Osteoblast (primary cell): ENCODE data around the gene IL18BP. TPM values are rescaled to one million over a fixed set of nuclear protein-coding genes. Genes with fewer than 3 reads are reported as not detected.
A peak's percentile ranks its signal among the peaks of the same experiment; 100 is the strongest.

Experiments used
- DNase-seq: peaks from one replicate; pipeline ENCODE4 v3.0.0; 2011; ENCODE audit warnings: low spot score, mixed read lengths; ENCODE audit not compliant: insufficient read length; ENCODE audit errors: missing footprints
- H2AFZ ChIP-seq: 2 replicates; pipeline ENCODE4 v1.6.0; 2011; ENCODE audit warnings: mild to moderate bottlenecking, low read length
- H3K27ac ChIP-seq: 2 replicates; pipeline ENCODE4 v1.5.1; 2011; ENCODE audit warnings: mild to moderate bottlenecking, low read depth, low read length, moderate library complexity
- H3K27me3 ChIP-seq: 2 replicates; pipeline ENCODE4 v1.6.0; 2012; ENCODE audit warnings: mild to moderate bottlenecking, control low read depth, inconsistent platforms, low read length, moderate library complexity; ENCODE audit not compliant: insufficient read depth
- H3K36me3 ChIP-seq: 2 replicates; pipeline ENCODE4 v1.5.1; 2011; ENCODE audit warnings: mild to moderate bottlenecking, low read length, control low read depth, moderate library complexity; ENCODE audit not compliant: insufficient read depth
- H3K4me1 ChIP-seq: 2 replicates; pipeline ENCODE4 v1.5.1; 2011; ENCODE audit warnings: mild to moderate bottlenecking, low read length, control low read depth, moderate library complexity; ENCODE audit not compliant: insufficient read depth
- H3K4me2 ChIP-seq: 2 replicates; pipeline ENCODE4 v1.6.0; 2011; ENCODE audit warnings: mild to moderate bottlenecking, low read length; ENCODE audit not compliant: insufficient read depth
- H3K4me3 ChIP-seq: fragments of 200-600 bp; sonication (generic); 3 replicates; pipeline ENCODE4 v1.5.1; 2012; ENCODE audit warnings: mild to moderate bottlenecking, low read length, inconsistent platforms; ENCODE audit not compliant: insufficient read depth
- H3K79me2 ChIP-seq: 2 replicates; pipeline ENCODE4 v1.6.0; 2012; ENCODE audit warnings: mild to moderate bottlenecking, low read length, control low read depth, inconsistent platforms; ENCODE audit not compliant: insufficient read depth
- H3K9me3 ChIP-seq: 2 replicates; pipeline ENCODE4 v1.5.1; 2011; ENCODE audit warnings: low read depth, low read length, control low read depth
- H4K20me1 ChIP-seq: 2 replicates; pipeline ENCODE4 v1.6.0; 2012; ENCODE audit warnings: mild to moderate bottlenecking, low read length, control low read depth; ENCODE audit not compliant: insufficient read depth
- total RNA-seq: library from RNA; depleted of rRNA; stranded (reverse); fragments of >200 nt; gene quantifications from 2 replicates; pipeline ENCODE4 v1.2.3, GENCODE V29; 2012
- TF ChIP-seq, protein P1 (sequence below): IDR thresholded peaks from 2 replicates; pipeline ENCODE4 v1.5.1; 2011; ENCODE audit warnings: mild to moderate bottlenecking, low read depth, low read length, moderate library complexity; ENCODE audit errors: extremely low read depth

IL18BP gene
- total RNA-seq, 1 donor: 4.0 TPM

DNA sequence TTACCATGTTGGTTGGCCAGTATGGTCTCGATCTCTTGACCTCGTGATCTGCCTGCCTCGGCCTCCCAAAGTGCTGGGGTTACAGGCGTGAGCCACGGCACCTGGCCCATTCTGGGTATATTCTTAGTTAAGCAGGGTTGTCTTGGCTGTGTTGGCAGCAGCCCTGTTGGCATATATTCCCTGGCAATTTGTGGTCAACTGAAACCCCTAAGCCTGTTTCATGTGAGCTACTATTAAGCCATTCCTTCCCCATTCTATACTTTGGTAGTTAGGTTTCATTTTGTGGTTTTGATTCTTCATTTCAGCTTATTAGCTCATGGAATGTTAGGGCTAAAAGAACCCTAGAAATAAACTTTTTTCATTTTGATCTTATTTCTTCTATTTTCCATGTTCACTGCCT lies 22.2 kb upstream of the IL18BP start:
- peaks cover 31% of the 10 kb centered on the region for H4K20me1 ChIP-seq
- H3K9me3 ChIP-seq: no peaks in the 10 kb centered on the region
- no peak overlapping the region for H2AFZ ChIP-seq

DNA sequence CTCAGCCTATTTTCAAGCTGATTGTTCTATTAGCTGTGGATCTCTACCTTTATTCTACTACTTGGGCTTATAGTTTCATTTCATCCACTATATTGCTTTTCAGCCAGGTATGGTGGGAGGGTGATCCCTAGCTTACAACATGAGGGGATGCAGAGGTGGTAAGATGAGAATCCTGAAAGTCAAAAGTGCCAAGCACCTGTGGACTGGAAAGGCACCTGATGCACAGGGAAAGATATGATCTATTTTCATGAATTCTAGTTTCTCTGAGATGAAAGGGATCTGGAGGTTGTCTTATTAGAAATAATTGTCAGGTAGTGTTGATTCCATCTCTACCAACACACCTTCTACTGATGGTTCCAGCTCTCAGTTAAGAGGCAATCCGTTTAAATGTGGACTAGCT lies 21.6 kb upstream of the IL18BP start:
- TF ChIP-seq, protein P1, sequence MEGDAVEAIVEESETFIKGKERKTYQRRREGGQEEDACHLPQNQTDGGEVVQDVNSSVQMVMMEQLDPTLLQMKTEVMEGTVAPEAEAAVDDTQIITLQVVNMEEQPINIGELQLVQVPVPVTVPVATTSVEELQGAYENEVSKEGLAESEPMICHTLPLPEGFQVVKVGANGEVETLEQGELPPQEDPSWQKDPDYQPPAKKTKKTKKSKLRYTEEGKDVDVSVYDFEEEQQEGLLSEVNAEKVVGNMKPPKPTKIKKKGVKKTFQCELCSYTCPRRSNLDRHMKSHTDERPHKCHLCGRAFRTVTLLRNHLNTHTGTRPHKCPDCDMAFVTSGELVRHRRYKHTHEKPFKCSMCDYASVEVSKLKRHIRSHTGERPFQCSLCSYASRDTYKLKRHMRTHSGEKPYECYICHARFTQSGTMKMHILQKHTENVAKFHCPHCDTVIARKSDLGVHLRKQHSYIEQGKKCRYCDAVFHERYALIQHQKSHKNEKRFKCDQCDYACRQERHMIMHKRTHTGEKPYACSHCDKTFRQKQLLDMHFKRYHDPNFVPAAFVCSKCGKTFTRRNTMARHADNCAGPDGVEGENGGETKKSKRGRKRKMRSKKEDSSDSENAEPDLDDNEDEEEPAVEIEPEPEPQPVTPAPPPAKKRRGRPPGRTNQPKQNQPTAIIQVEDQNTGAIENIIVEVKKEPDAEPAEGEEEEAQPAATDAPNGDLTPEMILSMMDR: no peak

More for the DNA sequence above, 22.2 kb upstream of the IL18BP start:
- Histone ChIP-seq H3K79me2 (peaks cover 17% of the 10 kb centered on the region), H3K4me2 (no peak overlapping the region), H3K27ac (no peak overlapping the region), H3K36me3 (peaks cover 12% of the 10 kb centered on the region), H3K27me3 (no peaks in the 10 kb centered on the region), H3K4me3 (no peak overlapping the region), H3K4me1 (no peaks in the 10 kb centered on the region)
- TF ChIP-seq, protein P1: no peak
- no peak for DNase-seq

DNA sequence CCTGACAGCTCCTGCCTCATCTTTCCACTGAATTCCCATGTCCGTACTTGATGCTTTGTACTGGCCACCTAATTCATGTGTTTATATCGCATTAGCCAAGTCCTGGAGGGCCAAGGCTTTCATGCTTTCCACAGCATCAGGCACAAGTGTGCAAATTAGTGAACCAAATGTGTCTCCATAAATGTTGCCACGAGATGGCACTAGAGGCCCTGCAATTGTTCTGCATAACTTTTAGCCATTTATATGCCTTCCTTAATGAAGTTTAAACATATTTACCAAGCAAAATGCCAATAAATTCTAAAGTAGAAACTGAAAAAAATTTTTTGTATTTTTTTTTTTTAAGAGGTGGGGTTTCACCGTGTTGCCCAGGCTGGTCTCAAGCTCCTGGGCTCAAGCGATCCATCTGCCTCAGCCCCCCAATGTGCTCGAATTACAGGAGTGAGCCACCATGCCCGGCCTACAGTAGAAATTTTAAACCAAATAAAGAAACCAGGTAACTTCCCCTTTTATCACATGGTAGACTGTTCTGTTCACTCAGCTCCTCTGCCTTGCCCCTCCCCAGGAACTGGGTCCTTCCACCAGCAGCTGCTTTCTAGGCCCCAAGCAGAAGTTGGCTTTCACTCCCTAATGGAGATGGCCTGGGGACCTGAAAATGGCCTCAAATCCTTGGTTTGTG lies 20.8 kb upstream of the IL18BP start:
- Histone ChIP-seq H3K27me3 (no peaks in the 10 kb centered on the region), H2AFZ (no peak overlapping the region), H3K79me2 (peaks cover 14% of the 10 kb centered on the region), H3K36me3 (peaks cover 16% of the 10 kb centered on the region), H4K20me1 (peaks cover 27% of the 10 kb centered on the region), H3K4me3 (no peak overlapping the region), H3K27ac (no peak overlapping the region), H3K9me3 (no peaks in the 10 kb centered on the region), H3K4me2 (no peak overlapping the region), H3K4me1 (no peaks in the 10 kb centered on the region)
- DNase-seq: no peak
- TF ChIP-seq, protein P1: peak; percentile 73

More for the DNA sequence above, 21.6 kb upstream of the IL18BP start:
- DNase-seq: no peak
- Histone ChIP-seq H3K79me2 (peaks cover 14% of the 10 kb centered on the region), H3K4me2 (no peak overlapping the region), H3K4me1 (no peaks in the 10 kb centered on the region), H2AFZ (no peak overlapping the region), H3K4me3 (no peak overlapping the region), H3K9me3 (no peaks in the 10 kb centered on the region), H3K27ac (no peak overlapping the region), H4K20me1 (peaks cover 25% of the 10 kb centered on the region), H3K27me3 (no peaks in the 10 kb centered on the region), H3K36me3 (peaks cover 12% of the 10 kb centered on the region)

DNA sequence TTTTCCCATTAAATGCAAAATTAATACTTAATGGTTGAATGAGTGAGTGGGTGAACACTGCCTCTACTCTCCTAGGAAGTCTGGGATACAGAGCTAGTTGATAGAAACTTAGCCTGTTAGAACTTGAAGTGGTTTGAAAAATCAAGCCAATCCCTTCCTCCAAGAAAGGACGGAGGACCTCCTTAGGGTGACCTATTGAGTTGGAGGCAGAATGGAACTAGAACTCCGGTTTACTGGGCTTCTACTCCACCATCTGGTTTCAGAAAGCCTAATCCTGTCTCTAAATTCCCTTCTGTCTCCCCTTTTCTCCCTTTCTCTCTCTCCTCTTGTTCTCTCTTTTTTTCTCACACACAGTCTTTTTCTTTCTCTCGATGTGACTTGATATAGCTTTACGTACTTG lies 19.6 kb upstream of the IL18BP start:
- Histone ChIP-seq H2AFZ (no peak overlapping the region), H3K36me3 (peaks cover 23% of the 10 kb centered on the region), H3K79me2 (peaks cover 14% of the 10 kb centered on the region), H3K4me1 (no peaks in the 10 kb centered on the region), H3K4me2 (no peak overlapping the region), H3K4me3 (no peak overlapping the region), H3K9me3 (no peaks in the 10 kb centered on the region), H3K27ac (no peak overlapping the region), H4K20me1 (peaks cover 27% of the 10 kb centered on the region), H3K27me3 (no peaks in the 10 kb centered on the region)
- TF ChIP-seq, protein P1: no peak
- DNase-seq: no peak
